GM23338 (cell line): ENCODE data around the gene PKHD1. TPM values are rescaled to one million over a fixed set of nuclear protein-coding genes. Genes with fewer than 3 reads are reported as not detected.

Source experiments
- ATAC-seq: fragments of 200-7000 bp; cut with Tn5 transposase; 3 replicates; pipeline ENCODE4 v1.9.1; 2020
- DNase-seq: peaks from one replicate; pipeline ENCODE4 v3.0.0-alpha.2; 2015; ENCODE audit warnings: low spot score
- H2AFZ ChIP-seq: fragments of 200-600 bp; sonication (generic); 2 replicates; pipeline ENCODE4 v1.8.0; 2016; ENCODE audit warnings: antibody characterized with exemption, mild to moderate bottlenecking, moderate library complexity
- H3F3A ChIP-seq: fragments of 200-600 bp; sonication (generic); replicated peaks from 2 replicates; pipeline ENCODE4 v1.8.0; 2017; ENCODE audit warnings: antibody characterized with exemption, mixed run types, low read depth
- H3K27ac ChIP-seq: fragments of 200-600 bp; sonication (generic); 2 replicates; pipeline ENCODE4 v1.6.1; 2016; ENCODE audit warnings: low read depth
- H3K27me3 ChIP-seq: fragments of 200-600 bp; sonication (generic); 2 replicates; pipeline ENCODE4 v1.8.0; 2016; ENCODE audit warnings: mild to moderate bottlenecking, mixed run types, moderate library complexity; ENCODE audit not compliant: insufficient read depth
- H3K36me3 ChIP-seq: fragments of 200-600 bp; sonication (generic); 2 replicates; pipeline ENCODE4 v1.8.0; 2016; ENCODE audit warnings: mild to moderate bottlenecking; ENCODE audit not compliant: insufficient read depth
- H3K4me1 ChIP-seq: fragments of 200-600 bp; sonication (generic); 2 replicates; pipeline ENCODE4 v1.8.0; 2016; ENCODE audit warnings: mild to moderate bottlenecking, moderate library complexity; ENCODE audit not compliant: insufficient read depth
- H3K4me2 ChIP-seq: fragments of 200-600 bp; sonication (generic); 2 replicates; pipeline ENCODE4 v1.7.1; 2017; ENCODE audit warnings: mixed run types
- H3K4me3 ChIP-seq: fragments of 200-600 bp; sonication (generic); 2 replicates; pipeline ENCODE4 v1.6.1; 2016; ENCODE audit warnings: mixed run types
- H3K79me2 ChIP-seq: fragments of 200-600 bp; sonication (generic); replicated peaks from 2 replicates; pipeline ENCODE4 v1.8.0; 2017; ENCODE audit warnings: mild to moderate bottlenecking; ENCODE audit not compliant: insufficient read depth
- H3K9me2 ChIP-seq: fragments of 200-600 bp; sonication (generic); 2 replicates; pipeline ENCODE4 v1.8.0; 2017; ENCODE audit not compliant: insufficient read depth
- H4K20me1 ChIP-seq: fragments of 200-600 bp; sonication (generic); replicated peaks from 2 replicates; pipeline ENCODE4 v1.8.0; 2017; ENCODE audit warnings: mild to moderate bottlenecking; ENCODE audit not compliant: insufficient read depth
- H3K27ac Mint-ChIP-seq: 2 replicates; pipeline ENCODE4 v1.8.0; 2020; ENCODE audit warnings: inconsistent platforms, mild to moderate bottlenecking, moderate library complexity, mixed read lengths
- H3K27me3 Mint-ChIP-seq: 3 replicates; pipeline ENCODE4 v1.8.0; 2022; ENCODE audit warnings: low read depth, mild to moderate bottlenecking, moderate library complexity, mixed read lengths, inconsistent platforms; ENCODE audit not compliant: insufficient read depth, poor library complexity
- H3K36me3 Mint-ChIP-seq: 3 replicates; pipeline ENCODE4 v1.8.0; 2021; ENCODE audit warnings: low read depth, mild to moderate bottlenecking, inconsistent platforms, moderate library complexity, mixed read lengths
- H3K4me1 Mint-ChIP-seq: 3 replicates; pipeline ENCODE4 v1.8.0; 2020; ENCODE audit warnings: mild to moderate bottlenecking, inconsistent platforms, mixed read lengths
- H3K4me3 Mint-ChIP-seq: 3 replicates; pipeline ENCODE4 v1.8.0; 2021; ENCODE audit warnings: moderate library complexity, mild to moderate bottlenecking, inconsistent platforms, mixed read lengths
- H3K9me3 Mint-ChIP-seq: 3 replicates; pipeline ENCODE4 v1.8.0; 2020; ENCODE audit warnings: moderate library complexity, mild to moderate bottlenecking, inconsistent platforms, mixed read lengths
- EZH2 ChIP-seq: fragments of 200-600 bp; sonication (generic); IDR thresholded peaks from one replicate; pipeline ENCODE4 v1.8.0; 2017; ENCODE audit warnings: antibody characterized with exemption, mild to moderate bottlenecking, low read depth; ENCODE audit not compliant: unreplicated experiment
- EZH2phosphoT487 ChIP-seq: fragments of 200-600 bp; sonication (generic); IDR thresholded peaks from one replicate; pipeline ENCODE4 v1.8.1; 2018; ENCODE audit warnings: antibody characterized with exemption; ENCODE audit not compliant: unreplicated experiment
- NANOG ChIP-seq: IDR thresholded peaks from 2 replicates; pipeline ENCODE4 v1.6.1; 2016; ENCODE audit warnings: antibody characterized with exemption, borderline replicate concordance
- POLR2AphosphoS5 ChIP-seq: IDR thresholded peaks from 2 replicates; pipeline ENCODE4 v1.6.1; 2016; ENCODE audit warnings: antibody characterized with exemption, low read depth
- STAT1 ChIP-seq: IDR thresholded peaks from one replicate; pipeline ENCODE4 v1.6.1; 2016; ENCODE audit warnings: antibody characterized with exemption; ENCODE audit not compliant: unreplicated experiment
- ZNF331 ChIP-seq: fragments of 250-450 bp; sonication (Bioruptor Pico); IDR thresholded peaks from 2 replicates; pipeline ENCODE4 v1.5.0; 2020; ENCODE audit warnings: low read depth, mild to moderate bottlenecking, moderate library complexity
- polyA plus RNA-seq: library from polyadenylated mRNA; unstranded; fragments of >200 nt; fragmentation: Nextera tagmentation; extraction: Ambion mirVana; gene quantifications from 2 replicates; pipeline ENCODE4 v1.2.1, GENCODE V29; 2016
- total RNA-seq: library from RNA; depleted of rRNA; stranded (reverse); fragments of >200 nt; shearing (Covaris generic); gene quantifications from 2 replicates; pipeline ENCODE4 v1.2.3, GENCODE V29; 2014
- TF ChIP-seq, protein P1 (sequence below): IDR thresholded peaks from one replicate; pipeline ENCODE4 v1.6.1; 2018; ENCODE audit warnings: antibody characterized with exemption; ENCODE audit not compliant: unreplicated experiment
- TF ChIP-seq, protein P2 (sequence below): IDR thresholded peaks from 2 replicates; pipeline ENCODE4 v1.6.1; 2016; ENCODE audit warnings: antibody characterized with exemption
- TF ChIP-seq, protein P3 (sequence below), 2 experiments: fragments of 200-600 bp in 1 of 2; sonication (generic) in 1 of 2; conservative IDR thresholded peaks; 2 replicates each; pipeline versions ENCODE4 v1.5.1 to v1.6.1; 2016 to 2017; ENCODE audit warnings: antibody characterized with exemption in 2 of 2, low read depth in 2 of 2, mild to moderate bottlenecking in 2 of 2, moderate library complexity in 1 of 2

PKHD1 gene
- total and polyA plus RNA-seq, 2 experiments from 2014 or later: 0.03 to 0.07 TPM

DNA sequence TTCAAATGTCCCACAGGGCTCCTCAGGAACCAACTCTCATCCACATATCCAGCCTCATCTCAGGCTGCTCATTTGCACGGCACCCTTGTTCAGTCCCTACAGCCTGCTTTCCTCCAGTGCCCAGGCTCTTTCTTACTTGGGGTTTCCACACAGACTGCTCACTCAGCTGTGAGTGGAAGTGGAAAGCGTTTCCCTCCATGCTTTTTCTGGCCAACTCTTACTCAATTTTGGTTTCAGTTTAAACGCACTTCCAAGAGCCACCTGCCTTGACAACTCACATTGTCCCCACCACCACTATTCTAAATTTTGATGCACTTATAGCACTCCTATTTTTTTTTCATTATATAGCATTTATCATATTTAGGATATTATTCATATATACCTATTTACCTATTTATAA lies 367.1 kb downstream of the PKHD1 start (continued):
- TF ChIP-seq POLR2AphosphoS5 (no peak), EZH2 (no peak), STAT1 (no peak)
- TF ChIP-seq, protein P1, sequence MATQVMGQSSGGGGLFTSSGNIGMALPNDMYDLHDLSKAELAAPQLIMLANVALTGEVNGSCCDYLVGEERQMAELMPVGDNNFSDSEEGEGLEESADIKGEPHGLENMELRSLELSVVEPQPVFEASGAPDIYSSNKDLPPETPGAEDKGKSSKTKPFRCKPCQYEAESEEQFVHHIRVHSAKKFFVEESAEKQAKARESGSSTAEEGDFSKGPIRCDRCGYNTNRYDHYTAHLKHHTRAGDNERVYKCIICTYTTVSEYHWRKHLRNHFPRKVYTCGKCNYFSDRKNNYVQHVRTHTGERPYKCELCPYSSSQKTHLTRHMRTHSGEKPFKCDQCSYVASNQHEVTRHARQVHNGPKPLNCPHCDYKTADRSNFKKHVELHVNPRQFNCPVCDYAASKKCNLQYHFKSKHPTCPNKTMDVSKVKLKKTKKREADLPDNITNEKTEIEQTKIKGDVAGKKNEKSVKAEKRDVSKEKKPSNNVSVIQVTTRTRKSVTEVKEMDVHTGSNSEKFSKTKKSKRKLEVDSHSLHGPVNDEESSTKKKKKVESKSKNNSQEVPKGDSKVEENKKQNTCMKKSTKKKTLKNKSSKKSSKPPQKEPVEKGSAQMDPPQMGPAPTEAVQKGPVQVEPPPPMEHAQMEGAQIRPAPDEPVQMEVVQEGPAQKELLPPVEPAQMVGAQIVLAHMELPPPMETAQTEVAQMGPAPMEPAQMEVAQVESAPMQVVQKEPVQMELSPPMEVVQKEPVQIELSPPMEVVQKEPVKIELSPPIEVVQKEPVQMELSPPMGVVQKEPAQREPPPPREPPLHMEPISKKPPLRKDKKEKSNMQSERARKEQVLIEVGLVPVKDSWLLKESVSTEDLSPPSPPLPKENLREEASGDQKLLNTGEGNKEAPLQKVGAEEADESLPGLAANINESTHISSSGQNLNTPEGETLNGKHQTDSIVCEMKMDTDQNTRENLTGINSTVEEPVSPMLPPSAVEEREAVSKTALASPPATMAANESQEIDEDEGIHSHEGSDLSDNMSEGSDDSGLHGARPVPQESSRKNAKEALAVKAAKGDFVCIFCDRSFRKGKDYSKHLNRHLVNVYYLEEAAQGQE: no peak
- TF ChIP-seq, protein P2, sequence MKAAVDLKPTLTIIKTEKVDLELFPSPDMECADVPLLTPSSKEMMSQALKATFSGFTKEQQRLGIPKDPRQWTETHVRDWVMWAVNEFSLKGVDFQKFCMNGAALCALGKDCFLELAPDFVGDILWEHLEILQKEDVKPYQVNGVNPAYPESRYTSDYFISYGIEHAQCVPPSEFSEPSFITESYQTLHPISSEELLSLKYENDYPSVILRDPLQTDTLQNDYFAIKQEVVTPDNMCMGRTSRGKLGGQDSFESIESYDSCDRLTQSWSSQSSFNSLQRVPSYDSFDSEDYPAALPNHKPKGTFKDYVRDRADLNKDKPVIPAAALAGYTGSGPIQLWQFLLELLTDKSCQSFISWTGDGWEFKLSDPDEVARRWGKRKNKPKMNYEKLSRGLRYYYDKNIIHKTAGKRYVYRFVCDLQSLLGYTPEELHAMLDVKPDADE: no peak

DNA sequence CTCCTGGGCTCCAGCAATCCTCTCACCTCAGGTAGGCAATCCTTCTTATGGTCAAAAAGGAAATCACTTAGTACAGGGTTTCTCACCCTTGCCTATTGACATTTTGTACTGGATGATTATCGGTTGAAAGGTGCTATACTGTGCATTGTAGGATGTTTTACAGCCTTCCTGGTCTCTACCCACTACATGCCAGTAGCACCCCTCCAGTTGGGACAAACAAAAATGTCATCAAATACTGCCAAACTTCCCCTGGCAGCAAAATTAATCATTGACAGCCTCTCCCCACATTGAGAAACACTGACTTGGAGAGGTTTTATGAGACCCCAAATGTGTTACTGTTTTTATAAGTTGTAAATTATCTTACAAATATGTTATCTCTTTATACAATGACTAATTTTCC lies 368.1 kb downstream of the PKHD1 start:
- ATAC-seq (no peak), DNase-seq (no peak)
- Histone ChIP-seq H3K4me3 (no peak overlapping the region), H2AFZ (no peak overlapping the region), H3F3A (no peaks in the 10 kb centered on the region), H3K4me2 (no peak overlapping the region), H4K20me1 (no peaks in the 10 kb centered on the region), H3K4me1 (no peaks in the 10 kb centered on the region), H3K36me3 (no peaks in the 10 kb centered on the region), H3K27ac (no peak overlapping the region), H3K79me2 (no peaks in the 10 kb centered on the region), H3K9me2 (peaks cover 5% of the 10 kb centered on the region; the same call in 1 of the 2 replicates), H3K27me3 (no peaks in the 10 kb centered on the region)
- no peaks in the 10 kb centered on the region for H3K9me3 Mint-ChIP-seq
- TF ChIP-seq, protein P3, sequence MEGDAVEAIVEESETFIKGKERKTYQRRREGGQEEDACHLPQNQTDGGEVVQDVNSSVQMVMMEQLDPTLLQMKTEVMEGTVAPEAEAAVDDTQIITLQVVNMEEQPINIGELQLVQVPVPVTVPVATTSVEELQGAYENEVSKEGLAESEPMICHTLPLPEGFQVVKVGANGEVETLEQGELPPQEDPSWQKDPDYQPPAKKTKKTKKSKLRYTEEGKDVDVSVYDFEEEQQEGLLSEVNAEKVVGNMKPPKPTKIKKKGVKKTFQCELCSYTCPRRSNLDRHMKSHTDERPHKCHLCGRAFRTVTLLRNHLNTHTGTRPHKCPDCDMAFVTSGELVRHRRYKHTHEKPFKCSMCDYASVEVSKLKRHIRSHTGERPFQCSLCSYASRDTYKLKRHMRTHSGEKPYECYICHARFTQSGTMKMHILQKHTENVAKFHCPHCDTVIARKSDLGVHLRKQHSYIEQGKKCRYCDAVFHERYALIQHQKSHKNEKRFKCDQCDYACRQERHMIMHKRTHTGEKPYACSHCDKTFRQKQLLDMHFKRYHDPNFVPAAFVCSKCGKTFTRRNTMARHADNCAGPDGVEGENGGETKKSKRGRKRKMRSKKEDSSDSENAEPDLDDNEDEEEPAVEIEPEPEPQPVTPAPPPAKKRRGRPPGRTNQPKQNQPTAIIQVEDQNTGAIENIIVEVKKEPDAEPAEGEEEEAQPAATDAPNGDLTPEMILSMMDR (conservative IDR thresholded peaks at IDR 0.05; ENCODE audit: low read depth in 2 of 2): no peak
- TF ChIP-seq EZH2phosphoT487 (no peak), NANOG (no peak), EZH2 (no peak), ZNF331 (CRISPR knock-in tag) (no peak)
- H3K27me3 Mint-ChIP-seq: no peaks in the 10 kb centered on the region
- H3K27ac Mint-ChIP-seq: no peak overlapping the region
- no peak overlapping the region for H3K4me3 Mint-ChIP-seq
- H3K36me3 Mint-ChIP-seq: no peaks in the 10 kb centered on the region
- H3K4me1 Mint-ChIP-seq: no peaks in the 10 kb centered on the region
